HG03575 (cell line): Measurements from ENCODE around the gene RAB18.
"Not testable (repeated sequence)": the region's sequence is repeated elsewhere in the genome, so short reads cannot be mapped to it uniquely, and the experiment has no call there.

ENCODE experiments used
- ATAC-seq: cut with Tn5 transposase; IDR thresholded peaks from one replicate; pipeline ENCODE4 v1.9.1; 2021; ENCODE audit not compliant: unreplicated experiment, insufficient number of reproducible peaks, low FRiP score; ENCODE audit errors: extremely low read depth

The RAB18 gene

DNA sequence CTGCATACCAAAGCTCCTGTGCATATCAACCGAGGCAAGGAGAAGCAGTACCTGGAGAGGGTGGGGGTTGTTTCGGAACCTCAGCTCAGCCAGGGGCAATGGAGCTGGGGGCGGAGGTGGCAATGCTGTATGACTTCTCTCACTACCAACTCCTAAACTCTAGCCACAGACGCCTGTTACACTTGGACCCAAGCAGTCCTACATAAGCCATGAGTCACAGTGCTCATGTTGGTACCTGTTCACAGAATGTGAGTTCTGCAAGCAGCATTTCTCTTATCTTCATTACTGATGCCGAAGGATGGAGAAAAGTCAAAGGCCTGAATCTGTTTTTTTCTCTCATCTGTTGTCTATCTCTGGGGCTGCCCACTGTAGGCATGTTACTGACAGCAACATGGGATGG is 3.2 kb upstream of the RAB18 start:
- ATAC-seq = no peak

DNA sequence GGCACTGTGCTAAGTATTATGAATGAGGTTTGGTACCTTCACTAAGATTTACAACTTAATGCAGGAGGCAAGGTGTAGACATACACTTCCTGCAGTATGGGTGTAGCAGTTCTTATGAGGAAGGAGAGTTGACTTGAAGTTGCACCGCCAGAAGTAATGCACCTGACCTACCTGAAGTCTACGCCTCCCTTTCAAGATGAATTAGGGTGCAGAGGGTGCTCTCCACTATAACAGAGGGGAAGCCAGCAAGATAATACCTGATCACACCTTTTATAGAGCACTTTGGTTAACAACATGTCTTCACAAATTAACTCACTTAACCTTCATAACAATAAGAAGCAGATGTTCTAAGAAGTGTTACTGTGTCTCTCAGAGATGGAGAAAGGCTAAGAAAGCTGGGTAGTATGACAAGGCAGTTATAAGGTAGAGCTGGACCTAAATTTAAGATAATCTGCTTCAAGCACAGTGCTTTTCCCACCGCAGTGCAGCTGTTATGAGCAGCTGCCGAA is 552 bp upstream of the RAB18 start:
- no peak for ATAC-seq

DNA sequence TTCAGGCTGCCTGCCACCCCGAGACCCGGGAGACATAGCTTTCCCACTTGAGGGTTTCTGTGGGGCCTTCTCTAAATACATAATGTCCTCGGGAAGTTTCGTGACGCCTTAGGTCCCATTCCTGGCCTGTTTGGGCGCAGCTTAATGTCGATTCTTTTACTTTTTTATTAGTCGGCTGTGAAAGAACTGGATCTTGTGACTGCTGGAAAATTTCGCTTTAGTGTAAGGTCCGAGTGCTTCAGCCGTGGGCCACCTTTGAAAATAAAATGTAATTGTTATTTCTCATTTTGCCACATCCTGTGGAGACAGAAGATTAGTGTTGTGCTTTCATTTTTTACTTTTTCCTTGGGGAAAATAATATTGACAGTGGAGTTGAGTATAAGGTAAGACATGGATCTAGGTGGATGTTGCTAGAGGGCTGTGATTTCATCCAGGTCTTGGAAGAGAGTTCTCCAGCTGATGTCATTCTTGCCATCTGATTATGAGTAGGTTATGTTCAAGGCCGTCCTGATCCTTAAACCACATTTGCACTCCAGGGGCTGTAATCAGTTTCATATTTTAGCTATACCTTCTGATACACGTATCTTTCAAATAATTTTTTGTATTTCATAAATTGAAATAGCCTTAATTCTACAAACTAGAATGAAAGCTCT is 830 bp downstream of the RAB18 start:
- no peak for ATAC-seq

DNA sequence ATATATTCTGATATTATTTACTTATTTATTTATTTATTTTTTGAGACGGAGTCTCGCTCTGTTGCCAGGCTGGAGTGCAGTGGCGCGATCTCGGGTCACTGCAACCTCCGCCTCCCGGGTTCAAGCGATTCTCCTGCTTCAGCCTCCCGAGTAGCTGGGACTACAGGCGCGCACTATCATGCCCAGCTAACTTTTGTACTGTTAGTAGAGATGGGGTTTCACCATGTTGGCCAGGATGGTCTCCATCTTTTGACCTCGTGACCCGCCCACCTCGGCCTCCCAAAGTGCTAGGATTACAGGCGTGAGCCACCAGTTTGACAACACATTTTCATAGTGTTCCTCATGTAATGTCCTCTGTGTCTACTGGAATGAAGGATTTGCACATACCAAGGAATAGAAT is 1.4 kb downstream of the RAB18 start:
- ATAC-seq = not testable (repeated sequence)

DNA sequence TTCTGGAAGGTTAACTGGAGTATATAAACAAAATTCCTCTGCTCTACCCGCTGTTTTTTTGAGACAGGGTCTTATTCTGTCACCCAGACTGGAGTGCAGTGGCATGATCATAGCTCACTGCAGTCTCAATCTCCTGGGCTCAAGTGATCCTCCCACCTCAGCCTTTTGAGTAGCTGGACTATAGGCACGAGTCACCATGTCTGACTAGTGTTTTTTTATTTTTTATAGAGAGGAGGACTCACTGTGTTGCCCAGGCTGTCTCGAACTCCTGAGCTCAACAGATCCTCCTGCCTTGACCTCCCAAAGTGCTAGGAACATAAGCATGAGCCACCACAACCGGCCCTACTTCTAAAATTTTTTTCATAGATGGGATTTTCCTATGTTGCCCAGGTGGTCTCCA is 2.2 kb downstream of the RAB18 start:
- ATAC-seq = no peak

DNA sequence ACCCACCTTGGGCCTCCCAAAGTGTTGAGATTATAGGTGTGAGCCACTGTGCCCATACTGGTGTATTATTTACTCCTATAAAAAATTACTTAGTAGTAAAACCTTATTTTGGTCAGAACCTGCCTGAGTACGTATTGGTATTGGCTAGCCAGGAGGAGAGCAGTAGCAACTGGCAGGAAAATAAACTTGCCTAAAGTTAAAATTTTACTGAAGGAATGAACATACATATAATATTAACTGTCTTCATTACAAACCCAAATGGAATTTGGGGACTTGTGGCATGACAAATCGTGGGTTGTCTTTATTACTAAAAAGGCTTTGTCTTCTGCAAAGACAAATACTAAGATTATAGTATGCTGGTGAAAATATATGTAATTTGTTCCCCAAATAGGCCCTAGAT is 8.4 kb downstream of the RAB18 start:
- ATAC-seq = no peak

DNA sequence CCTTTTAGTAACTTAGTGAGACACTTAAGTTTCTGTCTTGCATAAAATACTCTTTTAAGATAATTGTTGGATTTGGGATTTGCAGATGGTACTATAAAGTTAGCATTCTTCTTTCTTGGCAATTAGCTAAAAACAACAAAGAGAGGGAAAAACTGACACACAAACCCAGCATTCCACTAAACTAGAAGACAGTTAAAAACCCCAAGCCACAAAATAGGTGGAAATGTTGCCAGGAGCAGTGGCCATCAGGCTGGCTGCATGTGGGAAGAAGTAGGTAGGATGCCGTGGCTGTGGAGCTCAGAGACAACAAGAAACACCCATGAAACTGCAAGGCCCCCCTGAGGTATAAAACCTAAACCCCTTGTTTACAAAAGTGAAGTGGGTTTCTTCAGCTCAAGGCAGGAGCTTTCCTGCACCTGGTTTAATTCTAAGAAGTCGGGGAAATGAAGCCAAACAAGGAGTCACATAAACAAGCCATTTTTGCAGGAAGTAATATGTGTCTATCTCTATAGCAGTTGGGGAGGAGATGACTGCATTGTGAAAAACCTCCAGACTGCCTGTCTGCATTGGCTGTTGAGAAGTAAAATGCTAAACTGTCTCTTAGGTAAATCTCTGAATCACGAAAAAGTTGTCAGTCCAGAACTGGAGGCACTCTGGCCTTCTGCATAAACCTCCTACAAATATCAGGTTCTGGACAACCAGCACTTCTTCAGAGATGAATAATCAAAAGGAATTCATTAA is 9.5 kb downstream of the RAB18 start:
- no peak for ATAC-seq

DNA sequence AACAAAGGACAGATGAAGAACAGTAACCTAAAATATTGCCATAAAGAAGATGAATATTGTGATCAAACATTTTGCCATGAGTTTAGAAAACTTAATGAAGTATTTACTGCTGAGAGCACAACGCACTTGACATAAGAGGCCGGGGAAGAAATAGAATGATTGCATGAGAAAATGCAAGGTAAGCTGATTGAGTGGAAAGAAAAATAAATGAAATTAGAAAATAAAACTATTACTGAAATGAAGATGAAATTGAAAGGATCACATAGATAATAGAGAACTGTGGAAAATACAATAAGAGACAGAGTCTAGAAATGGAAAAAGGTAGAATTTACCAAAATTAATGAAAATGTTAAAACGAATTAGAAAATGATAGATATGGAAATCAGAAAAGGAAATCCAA is 10.1 kb downstream of the RAB18 start:
- ATAC-seq = no peak

DNA sequence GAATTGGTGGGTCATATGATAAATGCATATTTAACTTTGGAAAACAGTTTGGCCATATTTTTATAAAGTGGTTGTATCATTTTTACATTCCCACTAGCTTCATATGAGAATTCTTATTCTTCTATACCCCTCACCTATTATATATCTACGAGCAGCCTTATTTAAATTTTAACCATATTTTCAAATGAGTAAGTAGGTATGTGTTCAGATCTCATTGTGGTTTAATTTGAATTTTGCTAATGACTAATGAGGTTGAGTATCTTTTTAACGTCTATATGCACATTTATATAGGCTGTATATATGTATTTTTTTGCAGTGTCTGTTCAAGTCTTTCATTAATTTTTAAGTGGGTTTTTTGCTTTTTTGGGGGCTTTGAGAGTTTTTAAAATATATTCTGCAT is 14.2 kb downstream of the RAB18 start:
- no peak for ATAC-seq

DNA sequence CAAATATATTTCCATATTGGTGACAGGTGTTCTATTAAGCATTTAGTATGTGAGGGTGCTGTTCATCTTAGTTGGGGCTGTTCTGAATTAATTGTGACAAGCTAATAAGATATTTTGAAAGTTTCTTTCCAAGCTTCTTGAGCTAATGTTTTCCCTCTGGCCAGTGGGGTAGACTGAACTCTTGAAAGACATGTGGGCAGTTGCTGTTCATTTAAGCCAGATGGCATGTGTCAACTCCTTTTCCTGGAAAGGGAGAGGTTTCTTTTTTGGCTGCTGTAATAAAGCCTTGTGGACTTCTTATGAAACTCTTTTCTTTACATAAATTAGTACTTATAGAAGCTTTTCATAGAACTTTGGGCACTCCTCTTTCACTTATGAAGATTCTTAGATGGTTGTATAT is 21.7 kb downstream of the RAB18 start:
- ATAC-seq = no peak

DNA sequence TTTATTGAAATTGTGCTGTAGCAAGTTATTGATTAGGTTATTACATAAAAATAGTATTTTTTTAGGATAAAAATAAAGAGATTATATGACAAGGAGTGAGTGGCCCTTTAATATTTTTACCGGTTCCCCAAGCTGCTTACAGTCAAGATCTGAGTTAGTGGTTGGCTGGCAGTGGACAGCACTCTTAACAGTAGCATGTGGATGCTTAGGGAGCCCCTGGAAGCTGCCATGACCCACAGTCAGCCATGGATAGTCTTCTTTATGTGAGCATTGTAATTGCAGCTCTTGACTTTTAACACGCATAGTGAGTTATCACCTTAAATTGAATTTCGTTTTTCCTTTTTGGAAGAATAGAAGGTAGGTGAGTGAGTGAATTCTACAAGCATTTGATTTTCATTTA is 22.1 kb downstream of the RAB18 start:
- no peak for ATAC-seq

DNA sequence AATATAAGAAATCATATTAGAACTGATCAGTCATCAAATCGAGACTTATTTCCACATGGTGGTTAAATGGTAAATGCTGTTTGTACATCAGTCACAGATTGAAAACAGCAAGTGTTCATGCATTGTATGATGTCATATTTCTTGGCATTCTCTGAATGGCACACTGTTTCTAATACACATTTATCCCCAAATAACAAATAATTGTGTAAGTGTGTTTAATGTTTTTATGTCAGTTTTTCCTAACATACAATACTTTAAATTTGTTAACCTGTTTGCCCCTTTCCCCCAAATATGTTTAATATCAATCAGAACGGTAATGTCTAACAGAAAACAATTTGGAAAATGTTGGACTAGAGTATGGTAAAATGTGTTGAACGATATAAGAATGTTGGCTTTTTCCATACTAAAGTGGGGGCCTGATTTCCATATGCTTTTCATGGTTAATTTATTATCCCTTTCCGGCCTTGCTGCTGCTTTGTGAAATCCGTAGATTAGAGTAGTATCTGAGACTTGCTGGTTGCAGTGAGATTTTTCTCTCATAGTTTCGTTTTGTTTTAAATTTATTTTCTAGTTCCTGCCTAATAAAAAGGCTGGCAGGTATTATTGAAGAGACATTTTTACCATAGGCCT is 23.7 kb downstream of the RAB18 start:
- ATAC-seq = no peak

DNA sequence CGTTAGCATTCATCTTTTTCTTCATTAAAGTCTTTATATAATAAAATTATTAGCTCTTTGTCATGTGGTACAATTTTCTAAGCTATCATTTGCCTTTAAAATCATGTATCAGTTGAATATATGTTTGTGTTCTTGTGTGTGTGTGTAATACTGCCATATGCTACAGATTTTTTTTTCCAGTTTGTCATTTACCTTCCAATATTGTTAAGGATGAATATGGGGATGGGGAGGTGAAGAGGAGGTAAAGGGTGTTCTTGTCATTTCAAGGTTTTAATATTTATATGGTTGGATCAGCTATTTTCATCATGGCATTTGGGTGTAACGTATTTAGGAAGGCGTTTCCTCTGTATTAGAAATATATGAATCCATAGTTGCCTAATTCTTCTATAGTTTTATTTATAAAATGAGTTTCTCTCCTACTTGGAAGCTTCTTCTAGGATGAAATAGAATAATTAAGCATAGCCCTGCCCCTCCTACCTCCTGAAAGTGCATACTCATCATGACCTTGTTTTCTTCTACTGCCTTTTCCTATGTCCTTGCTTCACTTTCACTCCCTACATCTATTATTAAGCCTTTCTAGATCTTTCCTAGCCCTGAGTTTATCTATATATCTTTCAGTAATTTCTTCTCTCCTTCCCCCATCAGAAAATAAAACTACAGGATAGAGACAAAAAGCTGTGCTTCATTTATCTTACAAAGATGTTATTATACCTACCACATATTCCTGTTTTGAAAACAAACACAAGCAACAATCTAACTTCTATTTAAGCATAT is 25.1 kb downstream of the RAB18 start:
- no peak for ATAC-seq

DNA sequence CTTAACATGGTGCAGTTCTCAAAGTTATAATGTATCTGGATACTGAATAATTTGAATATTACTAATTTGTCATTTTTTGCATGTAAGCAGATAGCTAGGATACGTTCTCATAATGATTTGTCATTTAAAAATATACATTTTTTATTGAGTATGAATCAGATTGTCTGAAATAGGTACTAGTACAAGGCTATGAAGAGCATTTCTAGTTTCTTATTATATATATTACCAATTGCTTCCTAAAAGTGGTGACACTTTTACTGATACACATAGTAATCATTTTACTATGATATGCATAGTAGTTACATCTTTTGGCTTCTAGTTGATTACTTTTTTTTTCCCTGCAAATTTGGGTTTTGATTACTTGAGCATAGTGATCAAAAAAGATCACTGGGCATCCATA is 26.4 kb downstream of the RAB18 start:
- no peak for ATAC-seq

DNA sequence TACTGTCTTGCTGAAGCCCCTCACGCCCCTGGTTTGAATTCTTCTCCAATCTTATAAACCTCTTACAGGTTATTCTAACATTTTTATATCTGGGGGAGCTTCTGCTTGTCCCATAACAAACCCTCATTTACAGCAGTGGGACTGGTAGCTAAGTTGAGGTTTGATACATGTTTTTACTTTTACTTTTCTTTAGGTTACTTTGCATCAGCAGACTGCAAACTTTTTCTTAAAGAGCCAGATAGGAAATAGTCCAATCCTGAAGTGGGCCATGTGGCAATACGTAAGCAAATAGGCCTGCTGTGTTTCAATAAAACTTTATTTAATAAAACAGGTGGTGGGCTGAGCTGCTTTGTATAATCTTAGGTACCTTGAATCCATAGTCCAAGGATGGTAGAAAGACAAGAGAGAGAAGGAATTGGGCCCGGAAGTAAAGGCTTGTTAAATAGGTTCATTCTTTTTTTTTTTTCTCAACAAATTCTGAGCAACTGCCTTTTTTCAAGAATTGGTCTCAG is 27.3 kb downstream of the RAB18 start:
- ATAC-seq = no peak

DNA sequence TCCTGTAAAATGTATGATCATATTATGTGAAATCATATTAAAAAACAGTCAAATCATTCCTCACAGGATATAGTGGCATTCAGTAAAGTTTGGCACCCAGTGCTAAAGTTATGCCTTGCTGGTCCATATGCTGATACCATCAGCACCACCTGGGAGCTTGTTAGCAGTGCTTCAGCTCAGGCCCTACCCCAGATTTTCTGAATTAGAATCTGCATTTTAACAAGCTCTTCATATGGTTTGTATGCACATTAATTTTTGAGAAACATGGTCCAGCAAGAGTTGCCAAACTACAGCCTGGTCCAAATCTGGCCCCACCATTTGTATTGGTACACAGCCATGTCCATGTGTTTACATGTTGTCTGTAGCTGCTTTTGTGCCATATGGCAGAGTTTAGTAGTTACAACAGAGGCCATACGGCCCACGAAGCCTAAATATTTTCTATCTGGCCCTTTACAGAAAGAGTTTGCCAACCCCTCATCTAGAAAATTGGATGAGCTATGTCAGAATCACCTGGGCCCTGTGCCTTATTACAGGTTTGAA is 30.1 kb downstream of the RAB18 start:
- no peak for ATAC-seq

DNA sequence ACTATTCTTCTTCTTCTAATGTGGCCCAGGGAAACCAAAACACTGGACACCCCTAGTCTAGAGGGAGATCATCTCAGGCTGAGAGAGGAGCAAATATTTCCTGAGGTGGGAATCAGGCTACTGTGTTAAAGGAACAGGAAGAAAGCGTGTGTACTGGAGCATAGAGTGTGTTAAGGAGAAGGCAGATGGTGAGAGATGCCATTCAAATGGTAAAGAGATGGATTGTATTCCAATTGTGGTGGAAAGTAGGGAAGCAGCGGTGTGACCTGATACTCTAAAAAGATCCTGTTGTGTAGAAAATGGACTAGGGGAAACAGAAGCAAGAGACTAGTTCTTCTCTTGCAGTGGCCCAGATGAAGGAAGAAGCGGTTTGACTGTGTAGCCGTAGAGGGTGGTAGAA is 31.2 kb downstream of the RAB18 start:
- ATAC-seq = no peak

DNA sequence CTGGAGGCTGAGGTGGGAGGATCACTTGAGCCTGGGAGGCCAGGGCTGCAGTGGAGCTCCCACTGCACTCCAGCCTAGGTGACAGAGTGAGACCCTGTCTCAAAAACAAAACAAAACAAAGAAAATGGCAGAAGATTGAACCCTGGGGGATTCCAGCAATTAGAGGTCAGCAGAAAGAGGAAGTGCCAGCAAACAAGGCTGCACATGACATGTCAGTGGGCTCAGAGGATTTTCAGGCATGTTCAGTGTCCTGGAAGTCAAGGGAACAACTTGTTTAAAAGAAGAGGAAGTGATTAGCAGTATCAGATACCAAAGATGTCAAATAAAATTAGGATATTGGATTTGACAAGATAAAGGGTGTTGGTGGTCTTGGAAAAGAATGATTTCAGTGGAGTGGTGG is 32.3 kb downstream of the RAB18 start:
- no peak for ATAC-seq

DNA sequence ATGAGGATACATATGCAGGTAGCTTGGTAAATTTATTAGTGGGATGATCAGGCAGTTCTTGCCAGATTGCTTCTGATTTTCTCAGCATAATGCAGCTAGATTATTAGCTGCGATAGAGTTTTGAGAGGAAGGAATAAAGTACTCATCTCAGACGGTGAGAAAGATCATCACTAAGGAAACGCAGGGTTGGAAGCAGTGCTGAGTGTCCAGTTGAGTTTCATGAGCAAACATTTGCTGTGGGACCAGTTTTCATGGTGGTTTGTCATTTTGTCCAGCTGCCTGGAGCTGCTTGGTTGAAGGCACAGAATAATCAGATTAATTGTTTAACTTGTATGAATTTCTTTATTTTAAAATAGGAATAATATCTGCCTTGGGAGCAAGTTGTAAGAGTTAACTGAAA is 33.1 kb downstream of the RAB18 start:
- no peak for ATAC-seq
